Transverse colon (tissue), 4 donors: ENCODE data around the gene MEPCE. TPM values are rescaled to one million over a fixed set of nuclear protein-coding genes. Genes with fewer than 3 reads are reported as not detected.
A peak's percentile ranks its signal among the peaks of the same experiment; 100 is the strongest.

Experiments
- DNase-seq: peaks from one replicate; pipeline ENCODE4 v3.0.0-alpha.2; 2019
- H3K27ac ChIP-seq, 4 donors: fragments of 200-600 bp; sonication (generic); 2 replicates each; pipeline ENCODE4 v1.5.1; 2016 to 2018; ENCODE audit warnings: inconsistent platforms in 4 of 4
- H3K27me3 ChIP-seq: fragments of 200-600 bp; sonication (generic); 2 replicates; pipeline ENCODE4 v1.5.1; 2017; ENCODE audit warnings: inconsistent platforms
- H3K36me3 ChIP-seq, 4 donors: fragments of 200-600 bp; sonication (generic); 2 replicates each; pipeline ENCODE4 v1.5.1; 2017 to 2019; ENCODE audit warnings: inconsistent platforms in 4 of 4
- H3K4me1 ChIP-seq, 4 donors: fragments of 200-600 bp; sonication (generic); 2 replicates each; pipeline ENCODE4 v1.5.1; 2017 to 2020; ENCODE audit warnings: inconsistent platforms in 4 of 4
- H3K4me3 ChIP-seq, 4 donors: fragments of 200-600 bp; sonication (generic); 1 replicate in 1 of 4; 2 replicates in 3 of 4; pipeline versions ENCODE4 v1.5.1 to v1.6.1; 2017 to 2019; ENCODE audit warnings: inconsistent platforms in 4 of 4
- H3K9me3 ChIP-seq, 2 donors: fragments of 200-600 bp; sonication (generic); 2 replicates each; pipeline ENCODE4 v1.5.1; 2017 to 2019; ENCODE audit warnings: inconsistent platforms in 2 of 2
- EP300 ChIP-seq: sonication (generic); formaldehyde crosslinking; IDR thresholded peaks from one replicate; pipeline ENCODE4 v1.6.1; 2017; ENCODE audit warnings: antibody characterized with exemption, low read depth
- POLR2A ChIP-seq: fragments of 450-650 bp; IDR thresholded peaks from one replicate; pipeline ENCODE4 v1.6.1; 2016; ENCODE audit warnings: antibody characterized with exemption, mild to moderate bottlenecking, moderate library complexity
- POLR2AphosphoS5 ChIP-seq, 3 donors: sonication (generic); formaldehyde crosslinking; IDR thresholded peaks; one replicate each; pipeline ENCODE4 v1.6.1; 2016; ENCODE audit warnings: antibody characterized with exemption in 3 of 3
- WGBS, 2 donors: methylation state at CpG; one replicate each; pipeline ENCODE4 v1.1.5; 2018; ENCODE audit warnings: low coverage in 1 of 2; 5-methylcytosine and 5-hydroxymethylcytosine counted together
- in situ Hi-C, 4 donors: fragments of 200-750 bp; cut with MboI; loops; one replicate each; pipeline versions ENCODE4 v1.15.0 to v1.15.1; 2017; ENCODE audit warnings: low sequenced_read_pairs in 3 of 4, low pct_ligation_motif_present in 1 of 4, low pct_unique_long_range_greater_than_20kb in 1 of 4
- intact Hi-C: fragments of 100-400 bp; cut with DNase I; formaldehyde crosslinking; loops from one replicate; pipeline ENCODE4 v1.15.1; 2023; ENCODE audit warnings: low total_unique reads
- total RNA-seq, 4 donors: library from RNA; depleted of rRNA; stranded (reverse); fragments of >200 nt; gene quantifications; one replicate each; pipeline ENCODE4 v1.1.0, GENCODE V29; 2016
- TF ChIP-seq, protein P1 (sequence below), 5 experiments: fragments of 200-600 bp in 3 of 5; fragments of 450-650 bp in 2 of 5; sonication (generic) in 3 of 5; IDR thresholded peaks; 1 replicate in 2 of 5; 2 replicates in 3 of 5; pipeline ENCODE4 v1.5.1; 2016 to 2017; ENCODE audit warnings: antibody characterized with exemption in 5 of 5, inconsistent platforms in 3 of 5, mild to moderate bottlenecking in 2 of 5, moderate library complexity in 1 of 5

MEPCE gene
- total RNA-seq, 4 donors from 2014 or later: 25.9 to 41.9 (median 30.5) TPM

DNA sequence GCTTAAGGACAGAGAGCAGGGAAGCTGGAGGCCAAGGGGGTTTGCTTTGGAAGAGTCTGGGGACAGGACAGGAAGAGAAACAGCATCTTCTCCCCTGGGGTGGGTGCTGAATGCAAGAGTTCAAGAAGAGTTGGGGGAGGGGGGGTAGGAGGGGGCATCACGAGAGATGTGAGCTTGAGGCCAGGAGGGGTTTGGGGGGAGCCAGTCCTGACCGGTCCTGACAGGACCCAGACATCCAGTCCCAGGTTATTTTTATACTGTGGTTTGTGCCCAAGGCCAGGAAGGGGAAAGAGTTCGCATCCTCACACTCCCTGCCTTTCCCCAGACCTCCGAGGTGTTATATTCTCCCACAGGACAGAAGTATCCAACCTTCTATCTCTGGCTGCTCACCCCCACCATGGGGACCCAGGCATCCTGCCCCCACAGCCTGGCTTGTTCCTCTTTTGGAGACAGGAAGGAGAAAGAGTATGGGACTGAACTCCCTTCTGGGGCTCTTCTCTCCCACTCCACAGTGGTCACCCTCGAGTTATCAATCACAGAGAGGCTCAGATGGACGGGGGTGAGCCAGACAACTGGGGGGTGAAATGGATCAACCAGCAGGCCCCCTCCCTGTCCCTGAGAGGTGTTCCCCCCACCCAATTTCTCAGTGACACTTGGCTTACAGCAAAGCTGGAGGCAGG is 46.6 kb downstream of the MEPCE start:
- Histone ChIP-seq H3K4me1 (peaks cover 39 to 66% (median 46%) of the 10 kb centered on the region in 4 donors), H3K27ac (peak overlapping the region; percentile 97 to 98 (median 98)), H3K27me3 (no peaks in the 10 kb centered on the region), H3K36me3 (no peaks in the 10 kb centered on the region), H3K4me3 (peak overlapping the region in 2 of 4 donors; percentile 97 to 99), H3K9me3 (no peaks in the 10 kb centered on the region)
- in situ Hi-C loops (loop anchor here in 1 of 4 donors (5.0 kb wide), 1 partner anchor 81 kb away; no protein-coding TSS in a partner anchor), intact Hi-C loops (loop anchor here (10.0 kb wide), 1 partner anchor 229 kb away; the partner anchor contains the start of gene POP7)
- 31 to 38% methylated on average over 2 to 6 of the region's 6 CpGs for WGBS, 2 donors
- TF ChIP-seq EP300 (no peak), POLR2A (no peak)
- no peak for DNase-seq

DNA sequence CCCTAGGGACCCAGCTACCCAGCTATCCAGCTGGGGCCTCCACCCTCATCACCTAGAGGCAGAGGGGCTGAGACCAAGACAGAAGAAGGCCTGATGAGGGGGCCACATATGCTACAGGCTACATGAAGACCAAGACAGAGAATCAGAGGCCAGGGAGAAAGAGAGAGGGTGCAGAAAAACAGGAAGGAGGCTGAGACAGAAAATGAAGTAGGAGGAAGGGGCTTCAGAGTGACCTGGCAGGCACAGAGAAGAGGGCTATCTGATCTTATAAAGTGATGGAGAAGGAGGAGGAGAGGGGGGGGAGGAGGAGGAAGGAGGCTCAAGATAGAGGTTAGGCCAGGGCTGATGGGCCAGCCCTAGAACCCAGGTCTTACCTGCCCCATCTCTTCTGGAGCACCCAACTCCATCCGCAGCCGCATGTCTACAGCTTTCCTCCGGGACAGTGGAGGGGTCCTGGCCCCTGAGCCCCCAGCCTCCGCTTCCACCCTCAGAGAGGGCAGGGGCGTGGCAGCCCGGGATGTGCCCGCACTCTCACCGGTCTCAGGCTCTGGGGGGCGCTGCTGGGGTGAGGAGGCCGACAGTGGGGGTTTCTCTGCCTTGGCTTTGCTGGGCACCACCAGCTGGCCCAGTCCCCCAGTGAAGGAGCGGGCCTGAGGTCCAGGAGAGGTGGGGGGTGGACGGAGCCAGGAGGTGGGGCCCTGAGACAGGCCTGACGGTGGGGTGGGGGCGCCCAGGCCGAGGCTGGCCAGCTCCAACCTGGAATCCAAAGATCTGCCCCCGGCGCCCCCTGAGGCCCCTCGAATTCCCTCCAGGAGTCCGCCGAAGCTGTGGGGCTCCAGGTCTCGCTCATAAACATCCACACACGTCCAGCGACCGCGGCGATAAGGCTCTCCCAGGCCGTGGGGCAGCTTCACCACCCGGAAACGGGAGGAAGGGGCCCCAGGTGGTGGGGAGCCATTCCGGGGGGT is 47.6 kb downstream of the MEPCE start:
- peaks cover 39 to 64% (median 46%) of the 10 kb centered on the region in 4 donors for H3K4me1 ChIP-seq
- H3K36me3 ChIP-seq: no peaks in the 10 kb centered on the region
- peak; percentile 64 for DNase-seq
- 9% methylated on average over 10 of the region's 30 CpGs; no CpG with 5 or more reads in 1 of the 2 donors for WGBS, 2 donors
- in situ Hi-C loops (loop anchor here in 1 of 4 donors (5.0 kb wide), 1 partner anchor 80 kb away; no protein-coding TSS in a partner anchor), intact Hi-C loops (loop anchor here (10.0 kb wide), 1 partner anchor 228 kb away; the partner anchor contains the start of gene POP7)
- peak overlapping the region; percentile 97 to 99 (median 98) for H3K4me3 ChIP-seq
- no peaks in the 10 kb centered on the region for H3K27me3 ChIP-seq
- peak overlapping the region; percentile 97 to 98 (median 98) for H3K27ac ChIP-seq
- no peaks in the 10 kb centered on the region for H3K9me3 ChIP-seq
- TF ChIP-seq, protein P1, sequence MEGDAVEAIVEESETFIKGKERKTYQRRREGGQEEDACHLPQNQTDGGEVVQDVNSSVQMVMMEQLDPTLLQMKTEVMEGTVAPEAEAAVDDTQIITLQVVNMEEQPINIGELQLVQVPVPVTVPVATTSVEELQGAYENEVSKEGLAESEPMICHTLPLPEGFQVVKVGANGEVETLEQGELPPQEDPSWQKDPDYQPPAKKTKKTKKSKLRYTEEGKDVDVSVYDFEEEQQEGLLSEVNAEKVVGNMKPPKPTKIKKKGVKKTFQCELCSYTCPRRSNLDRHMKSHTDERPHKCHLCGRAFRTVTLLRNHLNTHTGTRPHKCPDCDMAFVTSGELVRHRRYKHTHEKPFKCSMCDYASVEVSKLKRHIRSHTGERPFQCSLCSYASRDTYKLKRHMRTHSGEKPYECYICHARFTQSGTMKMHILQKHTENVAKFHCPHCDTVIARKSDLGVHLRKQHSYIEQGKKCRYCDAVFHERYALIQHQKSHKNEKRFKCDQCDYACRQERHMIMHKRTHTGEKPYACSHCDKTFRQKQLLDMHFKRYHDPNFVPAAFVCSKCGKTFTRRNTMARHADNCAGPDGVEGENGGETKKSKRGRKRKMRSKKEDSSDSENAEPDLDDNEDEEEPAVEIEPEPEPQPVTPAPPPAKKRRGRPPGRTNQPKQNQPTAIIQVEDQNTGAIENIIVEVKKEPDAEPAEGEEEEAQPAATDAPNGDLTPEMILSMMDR (IDR thresholded peaks at IDR 0.05): peak in 1 of 5 experiments; percentile 23
- no peak for TF ChIP-seq POLR2AphosphoS5 (IDR thresholded peaks at IDR 0.05)

- in situ Hi-C loops: loop anchor here in 1 of 4 donors (5.0 kb wide), 1 partner anchor 79 kb away; no protein-coding TSS in a partner anchor
- peak overlapping the region; percentile 97 to 99 (median 98) for H3K4me3 ChIP-seq
- TF ChIP-seq, protein P1 (IDR thresholded peaks at IDR 0.05): no peak
- TF ChIP-seq EP300 (no peak), POLR2A (no peak), POLR2AphosphoS5 (IDR thresholded peaks at IDR 0.05) (no peak)
- peak overlapping the region; percentile 97 to 98 (median 98) for H3K27ac ChIP-seq
- H3K4me1 ChIP-seq: peaks cover 38 to 63% (median 43%) of the 10 kb centered on the region in 4 donors
- H3K9me3 ChIP-seq: no peaks in the 10 kb centered on the region
- no peaks in the 10 kb centered on the region for H3K27me3 ChIP-seq
- DNase-seq: no peak
- WGBS, 2 donors: 0% methylated on average over 9 of the region's 16 CpGs; no CpG with 5 or more reads in 1 of the 2 donors
- intact Hi-C loops: loop anchor here (10.0 kb wide), 1 partner anchor 227 kb away; the partner anchor contains the start of gene POP7
- H3K36me3 ChIP-seq: no peaks in the 10 kb centered on the region
These were observed 48.2 kb downstream of the MEPCE start for GRCh38 chr7:100477871-100478267.

DNA sequence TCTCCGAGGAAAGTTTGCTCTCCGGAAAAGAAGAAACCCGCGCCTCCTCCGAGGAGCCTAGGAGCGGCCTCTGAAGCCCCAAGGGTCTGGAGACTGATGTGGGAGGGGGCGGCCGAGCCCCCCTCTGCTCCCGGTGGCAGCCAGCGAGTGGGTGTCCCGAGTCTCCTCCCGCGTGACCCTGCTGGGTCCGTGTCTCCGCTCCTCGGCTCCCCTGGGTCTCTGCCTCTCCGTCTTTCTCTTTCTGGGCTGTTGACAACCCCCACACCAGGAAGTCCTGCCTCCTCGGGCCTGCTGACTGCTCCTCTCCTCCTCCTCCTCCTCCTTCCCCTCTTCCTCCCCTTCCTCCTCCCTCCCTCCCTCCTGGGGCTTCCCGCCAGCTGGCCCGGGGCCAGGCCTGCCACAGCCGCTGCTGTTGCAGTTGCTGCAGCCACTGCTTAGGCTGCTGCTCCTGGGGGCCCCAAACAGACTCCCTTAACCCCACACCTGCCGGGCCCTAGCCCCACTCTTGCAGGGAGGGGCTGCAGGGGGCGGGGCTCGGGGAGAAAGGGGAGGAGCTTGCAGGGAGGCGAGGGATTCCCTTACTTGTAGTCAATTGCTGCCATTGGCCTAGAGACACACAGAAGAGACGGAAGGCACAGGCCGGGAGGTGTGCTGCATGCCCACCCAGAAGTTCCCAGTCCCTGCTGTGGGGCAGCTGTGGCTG is 49.5 kb downstream of the MEPCE start, which contains the start of gene TSC22D4:
TSS of gene TSC22D4 (minus strand) at position 257 of the 703 bp plus-strand sequence. CDS start 1,176 bp downstream, outside the sequence.
- WGBS, 2 donors: 0 to 1% methylated on average over 6 to 20 of the region's 27 CpGs
- no peaks in the 10 kb centered on the region for H3K36me3 ChIP-seq
- peak within 1 kb of the TSS; percentile 97 to 98 (median 98) for H3K27ac ChIP-seq
- DNase-seq: peak; percentile 96
- H3K4me1 ChIP-seq: peaks cover 36 to 57% (median 45%) of the 10 kb centered on the region in 4 donors
- in situ Hi-C loops: loop anchor here in 1 of 4 donors (5.0 kb wide), 1 partner anchor 78 kb away; no protein-coding TSS in a partner anchor
- TF ChIP-seq POLR2A: peak; percentile 94
- TF ChIP-seq POLR2AphosphoS5 (IDR thresholded peaks at IDR 0.05): peak; percentile 88 to 93 (median 93)
- TF ChIP-seq, protein P1 (IDR thresholded peaks at IDR 0.05): no peak
- TF ChIP-seq EP300: no peak
- H3K4me3 ChIP-seq: peak within 1 kb of the TSS; percentile 97 to 99 (median 98)
- H3K9me3 ChIP-seq: no peaks in the 10 kb centered on the region
- intact Hi-C loops: loop anchor here (10.0 kb wide), 1 partner anchor 226 kb away; the partner anchor contains the start of gene POP7
- no peaks in the 10 kb centered on the region for H3K27me3 ChIP-seq
